GM21515 (cell line): Measurements from ENCODE around the gene KCTD12.

Source experiments
- ATAC-seq: cut with Tn5 transposase; IDR thresholded peaks from one replicate; pipeline ENCODE4 v1.9.1; 2021; ENCODE audit not compliant: unreplicated experiment

KCTD12 gene

GRCh38 chr13:76860706-76861105 is 25.5 kb downstream of the KCTD12 start:
- ATAC-seq, result no peak

- ATAC-seq, result no peak
Measured at GRCh38 chr13:76854894-76855293, 31.3 kb downstream of the KCTD12 start.

GRCh38 chr13:76853921-76854608 is 32.1 kb downstream of the KCTD12 start:
- no peak for ATAC-seq

- no peak for ATAC-seq
Measured at GRCh38 chr13:76853481-76853880, 32.7 kb downstream of the KCTD12 start.

- ATAC-seq, result no peak
Measured at GRCh38 chr13:76852986-76853385, 33.2 kb downstream of the KCTD12 start.

GRCh38 chr13:76851961-76852360 is 34.2 kb downstream of the KCTD12 start:
- no peak for ATAC-seq

GRCh38 chr13:76849493-76849892 is 36.7 kb downstream of the KCTD12 start:
- ATAC-seq, result no peak

GRCh38 chr13:76848596-76848995 is 37.6 kb downstream of the KCTD12 start:
- ATAC-seq, result no peak

- ATAC-seq, result no peak
Measured at GRCh38 chr13:76846363-76846762, 39.8 kb downstream of the KCTD12 start.

GRCh38 chr13:76845865-76846264 is 40.3 kb downstream of the KCTD12 start:
- no peak for ATAC-seq

- ATAC-seq, result no peak
Measured at GRCh38 chr13:76845367-76845766, 40.8 kb downstream of the KCTD12 start.

GRCh38 chr13:76837801-76838200 is 48.4 kb downstream of the KCTD12 start:
- no peak for ATAC-seq

GRCh38 chr13:76836311-76836710 is 49.9 kb downstream of the KCTD12 start:
- ATAC-seq, result no peak

- no peak for ATAC-seq
Measured at GRCh38 chr13:76833441-76833954, 52.7 kb downstream of the KCTD12 start.

- no peak for ATAC-seq
Measured at GRCh38 chr13:76832258-76832988, 53.8 kb downstream of the KCTD12 start.

GRCh38 chr13:76830805-76831204 is 55.4 kb downstream of the KCTD12 start:
- ATAC-seq, result no peak
